ENCODE measurements around the gene AAK1.

Gene AAK1

GRCh38 chr2:69495861-69496260, 147.7 kb downstream of the AAK1 start:
- DNase-seq (ENCODE audit: low read depth in 2 of 2, low spot score in 1 of 2): no peak

GRCh38 chr2:69495008-69495407, 148.5 kb downstream of the AAK1 start:
- no peak for DNase-seq (ENCODE audit: low read depth in 2 of 2, low spot score in 1 of 2)

GRCh38 chr2:69494126-69494525, 149.4 kb downstream of the AAK1 start:
- DNase-seq (ENCODE audit: low read depth in 2 of 2, low spot score in 1 of 2): no peak

- DNase-seq (ENCODE audit: low read depth in 2 of 2, low spot score in 1 of 2): no peak
Measured at GRCh38 chr2:69493268-69493667, 150.3 kb downstream of the AAK1 start.

- no peak for DNase-seq (ENCODE audit: low read depth in 2 of 2, low spot score in 1 of 2)
Measured at GRCh38 chr2:69491864-69492263, 151.7 kb downstream of the AAK1 start.

GRCh38 chr2:69490486-69490885, 153.1 kb downstream of the AAK1 start:
- DNase-seq (ENCODE audit: low read depth in 2 of 2, low spot score in 1 of 2): no peak

- DNase-seq (ENCODE audit: low read depth in 2 of 2, low spot score in 1 of 2): no peak
Measured at GRCh38 chr2:69489793-69490192, 153.7 kb downstream of the AAK1 start.

- no peak for DNase-seq (ENCODE audit: low read depth in 2 of 2, low spot score in 1 of 2)
Measured at GRCh38 chr2:69483696-69484095, 159.8 kb downstream of the AAK1 start.

GRCh38 chr2:69483024-69483423, 160.5 kb downstream of the AAK1 start:
- DNase-seq (ENCODE audit: low read depth in 2 of 2, low spot score in 1 of 2): no peak

GRCh38 chr2:69482471-69482870, 161.1 kb downstream of the AAK1 start:
- DNase-seq (ENCODE audit: low read depth in 2 of 2, low spot score in 1 of 2): no peak

- DNase-seq (ENCODE audit: low read depth in 2 of 2, low spot score in 1 of 2): no peak
Measured at GRCh38 chr2:69481421-69481820, 162.1 kb downstream of the AAK1 start.

GRCh38 chr2:69477627-69478026, 165.9 kb downstream of the AAK1 start:
- no peak for DNase-seq (ENCODE audit: low read depth in 2 of 2, low spot score in 1 of 2)

- DNase-seq (ENCODE audit: low read depth in 2 of 2, low spot score in 1 of 2): no peak
Measured at GRCh38 chr2:69474688-69475087, 168.9 kb downstream of the AAK1 start.

GRCh38 chr2:69471793-69472192, 171.7 kb downstream of the AAK1 start:
- no peak for DNase-seq (ENCODE audit: low read depth in 2 of 2, low spot score in 1 of 2)

- DNase-seq (ENCODE audit: low read depth in 2 of 2, low spot score in 1 of 2): no peak
Measured at GRCh38 chr2:69470911-69471310, 172.6 kb downstream of the AAK1 start.

- no peak for DNase-seq (ENCODE audit: low read depth in 2 of 2, low spot score in 1 of 2)
Measured at GRCh38 chr2:69469784-69470183, 173.8 kb downstream of the AAK1 start.

GRCh38 chr2:69469375-69469774, 174.2 kb downstream of the AAK1 start:
- DNase-seq (ENCODE audit: low read depth in 2 of 2, low spot score in 1 of 2): no peak

GRCh38 chr2:69466728-69467127, 176.8 kb downstream of the AAK1 start:
- no peak for DNase-seq (ENCODE audit: low read depth in 2 of 2, low spot score in 1 of 2)

- DNase-seq (ENCODE audit: low read depth in 2 of 2, low spot score in 1 of 2): no peak
Measured at GRCh38 chr2:69465513-69466456, 177.8 kb downstream of the AAK1 start.

- DNase-seq (ENCODE audit: low read depth in 2 of 2, low spot score in 1 of 2): no peak
Measured at GRCh38 chr2:69464575-69464974, 179.0 kb downstream of the AAK1 start.

GRCh38 chr2:69462780-69463179, 180.8 kb downstream of the AAK1 start:
- DNase-seq (ENCODE audit: low read depth in 2 of 2, low spot score in 1 of 2): no peak

GRCh38 chr2:69461404-69461803, 182.1 kb downstream of the AAK1 start:
- DNase-seq (ENCODE audit: low read depth in 2 of 2, low spot score in 1 of 2): no peak

- no peak for DNase-seq (ENCODE audit: low read depth in 2 of 2, low spot score in 1 of 2)
Measured at GRCh38 chr2:69459936-69460335, 183.6 kb downstream of the AAK1 start.

All from stimulated activated CD8-positive, alpha-beta memory T cell treated with anti-CD3 and anti-CD28 coated beads, Interleukin-4, amount 100 ng/mL, for 4 hours (primary cell).